ENCODE measurements around the gene NHEJ1.

The NHEJ1 gene

DNA sequence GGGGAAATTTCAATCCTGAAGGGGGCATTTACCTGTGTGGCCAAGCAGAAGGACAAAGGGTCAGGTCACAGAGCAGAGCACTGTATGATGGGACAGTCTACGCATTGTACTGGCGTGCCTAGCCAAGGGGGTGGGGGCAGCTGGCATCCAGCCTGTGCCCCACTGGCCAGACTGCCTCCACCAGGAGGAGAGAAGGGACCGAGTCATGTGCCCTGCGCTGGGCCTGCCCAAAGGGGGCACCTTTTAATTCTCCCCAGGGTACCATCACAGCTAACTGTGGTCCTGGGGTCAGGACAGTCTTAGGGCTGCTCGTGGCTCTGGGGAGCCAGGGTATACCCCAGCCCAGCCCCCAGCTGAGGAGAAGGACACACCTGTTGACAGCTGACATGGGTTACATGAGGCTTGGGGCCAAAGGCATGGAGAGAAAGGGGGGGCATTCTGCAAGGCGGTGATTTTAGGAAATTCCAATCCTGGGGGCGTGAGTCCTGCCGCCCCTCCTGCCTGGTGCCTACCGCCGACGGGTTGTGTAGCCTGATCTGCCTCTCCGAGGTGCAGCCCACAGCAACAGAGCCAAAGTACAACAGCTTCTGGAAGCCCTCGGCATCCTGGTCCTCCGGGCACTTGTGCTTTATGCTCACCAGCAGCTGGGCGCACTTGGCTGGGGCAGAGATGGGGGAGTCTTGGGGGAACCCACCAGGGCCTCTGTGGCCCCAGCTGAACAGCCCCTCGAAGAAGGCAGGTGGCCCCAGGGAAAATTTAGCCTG is 130.3 kb downstream of the NHEJ1 start:
- no peak overlapping the region for H3K4me3 ChIP-seq (ENCODE audit: low read length)
- no peak for TF ChIP-seq ZNF274 (IDR thresholded peaks at IDR 0.05; ENCODE audit: low read depth, low read length)

- no peak overlapping the region for H3K4me3 ChIP-seq (ENCODE audit: low read length)
These were observed 130.8 kb downstream of the NHEJ1 start for GRCh38 chr2:219029829-219030165.

DNA sequence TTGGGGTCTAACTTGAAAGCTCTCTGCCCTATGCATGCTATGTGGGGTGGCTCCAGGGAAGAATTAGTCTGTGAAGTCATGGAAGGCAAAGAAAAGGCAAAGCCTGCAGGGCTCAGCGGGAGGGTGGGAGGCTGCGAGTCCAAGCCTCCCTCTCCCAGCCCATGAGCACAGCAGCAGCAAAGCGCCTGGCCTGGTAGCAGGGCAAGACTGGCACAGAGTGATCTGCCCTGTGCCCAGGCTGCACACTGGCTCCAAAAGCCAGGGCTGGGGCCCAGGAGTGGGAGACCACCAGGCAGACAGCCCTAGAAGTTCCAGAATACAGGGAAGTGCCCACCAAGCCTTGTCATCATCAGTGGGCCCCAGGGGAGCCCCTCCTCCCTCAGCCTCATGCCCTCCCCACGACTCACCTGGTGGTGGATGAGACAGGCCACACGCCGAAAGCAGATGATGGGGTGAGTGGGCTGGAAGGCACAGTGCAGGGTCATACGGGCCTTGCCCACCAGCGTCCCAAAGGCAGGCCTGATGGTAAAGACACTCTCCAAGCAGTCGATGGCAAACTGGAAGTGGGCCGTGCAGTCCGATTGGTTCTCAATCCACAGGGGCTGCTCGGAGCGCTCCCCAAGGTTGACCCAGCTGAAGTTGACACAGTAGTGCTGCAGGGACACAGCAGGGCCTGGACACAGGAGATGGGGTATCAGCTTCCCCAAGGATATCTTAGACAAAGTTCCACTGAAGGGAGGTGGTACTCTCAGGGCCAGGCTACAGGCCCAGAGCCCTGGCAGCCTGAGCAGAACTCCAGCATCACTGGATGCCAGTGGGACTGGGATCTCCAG is 131.4 kb downstream of the NHEJ1 start:
- no peak for TF ChIP-seq ZNF274 (IDR thresholded peaks at IDR 0.05; ENCODE audit: low read depth, low read length)
- H3K4me3 ChIP-seq (ENCODE audit: low read length), result no peak overlapping the region

More at GRCh38 chr2:219029829-219030165, 130.8 kb downstream of the NHEJ1 start:
- no peak for TF ChIP-seq ZNF274 (IDR thresholded peaks at IDR 0.05; ENCODE audit: low read depth, low read length)

GRCh38 chr2:219028141-219028540 is 132.5 kb downstream of the NHEJ1 start:
- TF ChIP-seq ZNF274 (IDR thresholded peaks at IDR 0.05; ENCODE audit: low read depth, low read length), result no peak
- H3K4me3 ChIP-seq (ENCODE audit: low read length), result no peak overlapping the region

DNA sequence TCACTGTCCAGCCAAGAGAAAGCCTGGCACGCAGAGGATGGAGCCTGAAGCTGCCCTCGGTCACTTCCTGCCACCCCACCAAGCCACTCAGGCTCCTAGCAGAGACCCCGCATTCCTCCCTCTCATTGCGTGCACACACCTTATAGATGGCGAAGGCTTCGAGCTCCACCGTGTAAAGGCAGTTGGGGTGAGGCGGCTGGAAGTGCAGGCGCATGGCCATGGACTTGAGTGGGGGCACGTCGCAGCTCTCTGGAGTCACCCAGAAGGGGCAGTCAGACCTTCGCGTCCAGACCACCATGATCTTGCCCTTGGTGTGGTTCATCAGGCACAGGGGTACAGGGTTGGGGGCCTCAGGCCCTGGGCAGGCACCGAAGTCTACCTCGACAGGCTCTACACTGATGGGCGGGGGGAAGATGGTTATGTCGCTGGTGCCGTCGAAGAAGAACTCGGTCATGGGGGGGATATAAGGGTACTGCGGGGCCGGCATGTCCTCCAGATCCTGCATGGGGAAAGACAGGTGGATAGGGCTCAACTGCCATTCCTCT is 133.0 kb downstream of the NHEJ1 start:
- no peak for TF ChIP-seq ZNF274 (IDR thresholded peaks at IDR 0.05; ENCODE audit: low read depth, low read length)
- H3K4me3 ChIP-seq (ENCODE audit: low read length), result no peak overlapping the region

GRCh38 chr2:219026946-219027345 is 133.7 kb downstream of the NHEJ1 start:
- H3K4me3 ChIP-seq (ENCODE audit: low read length), result no peak overlapping the region
- TF ChIP-seq ZNF274 (IDR thresholded peaks at IDR 0.05; ENCODE audit: low read depth, low read length), result no peak

- H3K4me3 ChIP-seq (ENCODE audit: low read length), result no peak overlapping the region
- TF ChIP-seq ZNF274 (IDR thresholded peaks at IDR 0.05; ENCODE audit: low read depth, low read length), result no peak
These were observed 134.7 kb downstream of the NHEJ1 start for GRCh38 chr2:219025637-219026585.
